ENCODE measurements around the gene HHIPL1. TPM values are rescaled to one million over a fixed set of nuclear protein-coding genes. Genes with fewer than 3 reads are reported as not detected.
"Not testable (repeated sequence)": the region's sequence is repeated elsewhere in the genome, so short reads cannot be mapped to it uniquely, and the experiment has no call there.

HHIPL1 gene
- total RNA-seq, 4 donors from 2014 or later, result 2.6 to 3.9 (median 3.1) TPM

DNA sequence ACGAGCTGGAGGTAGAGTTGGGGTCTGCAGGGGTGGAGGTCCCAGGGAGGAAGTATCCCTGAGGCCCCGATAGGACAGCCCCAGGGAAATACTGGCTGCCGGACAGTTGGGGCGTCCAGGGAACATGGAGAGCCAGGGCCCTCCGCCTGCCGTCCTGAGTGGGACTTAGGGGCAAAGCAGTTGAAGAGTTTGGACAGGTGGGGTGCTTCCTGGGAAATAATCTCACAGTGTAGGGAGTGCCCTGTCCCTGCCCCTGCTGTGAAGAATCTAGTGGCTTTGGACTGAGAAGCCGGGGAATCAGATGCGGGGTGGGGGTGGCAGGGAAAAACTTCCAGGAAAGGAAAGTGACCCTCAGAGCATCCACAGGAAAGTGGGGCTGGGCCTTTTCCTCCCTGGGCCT is 9.8 kb upstream of the HHIPL1 start:
- no peaks in the 10 kb centered on the region for H3K36me3 ChIP-seq
- H3K4me3 ChIP-seq, result no peak overlapping the region
- DNase-seq (ENCODE audit: low spot score in 2 of 2), result no peak
- H3K4me1 ChIP-seq, result no peaks in the 10 kb centered on the region
- no peaks in the 10 kb centered on the region for H3K27me3 ChIP-seq
- H3K9me3 ChIP-seq, result no peaks in the 10 kb centered on the region
- WGBS, 2 donors, result 77 to 82% methylated on average over 8 of the region's 8 CpGs
- TF ChIP-seq EP300 (IDR thresholded peaks at IDR 0.05) (no peak), POLR2A (IDR thresholded peaks at IDR 0.05) (no peak)
- TF ChIP-seq, protein P1, sequence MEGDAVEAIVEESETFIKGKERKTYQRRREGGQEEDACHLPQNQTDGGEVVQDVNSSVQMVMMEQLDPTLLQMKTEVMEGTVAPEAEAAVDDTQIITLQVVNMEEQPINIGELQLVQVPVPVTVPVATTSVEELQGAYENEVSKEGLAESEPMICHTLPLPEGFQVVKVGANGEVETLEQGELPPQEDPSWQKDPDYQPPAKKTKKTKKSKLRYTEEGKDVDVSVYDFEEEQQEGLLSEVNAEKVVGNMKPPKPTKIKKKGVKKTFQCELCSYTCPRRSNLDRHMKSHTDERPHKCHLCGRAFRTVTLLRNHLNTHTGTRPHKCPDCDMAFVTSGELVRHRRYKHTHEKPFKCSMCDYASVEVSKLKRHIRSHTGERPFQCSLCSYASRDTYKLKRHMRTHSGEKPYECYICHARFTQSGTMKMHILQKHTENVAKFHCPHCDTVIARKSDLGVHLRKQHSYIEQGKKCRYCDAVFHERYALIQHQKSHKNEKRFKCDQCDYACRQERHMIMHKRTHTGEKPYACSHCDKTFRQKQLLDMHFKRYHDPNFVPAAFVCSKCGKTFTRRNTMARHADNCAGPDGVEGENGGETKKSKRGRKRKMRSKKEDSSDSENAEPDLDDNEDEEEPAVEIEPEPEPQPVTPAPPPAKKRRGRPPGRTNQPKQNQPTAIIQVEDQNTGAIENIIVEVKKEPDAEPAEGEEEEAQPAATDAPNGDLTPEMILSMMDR (IDR thresholded peaks at IDR 0.05), result no peak
- H3K27ac ChIP-seq, result no peak overlapping the region

DNA sequence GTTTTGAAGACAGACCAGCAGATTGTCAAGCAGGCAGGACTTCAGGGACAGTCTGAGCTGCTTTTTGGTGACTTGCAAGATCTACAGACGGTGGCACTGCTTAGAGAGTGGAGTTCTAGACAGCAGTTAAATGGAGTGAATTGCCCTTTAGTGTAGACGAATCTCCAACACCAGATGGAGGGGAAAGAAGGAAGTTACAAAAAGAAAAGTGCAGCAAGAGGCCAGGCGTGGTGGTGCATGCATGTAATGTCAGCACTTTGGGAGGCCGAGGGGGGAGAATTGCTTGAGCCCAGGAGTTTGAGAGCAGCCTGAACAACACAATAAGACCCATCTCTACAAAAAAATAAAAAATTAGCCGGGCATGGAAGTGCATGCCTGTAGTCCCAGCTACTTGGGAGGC is 8.4 kb upstream of the HHIPL1 start:
- Histone ChIP-seq H3K36me3 (no peaks in the 10 kb centered on the region), H3K9me3 (no peaks in the 10 kb centered on the region), H3K4me1 (no peaks in the 10 kb centered on the region), H3K4me3 (no peak overlapping the region), H3K27me3 (no peaks in the 10 kb centered on the region), H3K27ac (no peak overlapping the region)
- 71 to 80% methylated on average over 5 of the region's 5 CpGs for WGBS, 2 donors
- TF ChIP-seq POLR2A (IDR thresholded peaks at IDR 0.05), result no peak
- TF ChIP-seq, protein P1 (IDR thresholded peaks at IDR 0.05), result no peak
- no peak for TF ChIP-seq EP300 (IDR thresholded peaks at IDR 0.05)
- no peak for DNase-seq (ENCODE audit: low spot score in 2 of 2)

DNA sequence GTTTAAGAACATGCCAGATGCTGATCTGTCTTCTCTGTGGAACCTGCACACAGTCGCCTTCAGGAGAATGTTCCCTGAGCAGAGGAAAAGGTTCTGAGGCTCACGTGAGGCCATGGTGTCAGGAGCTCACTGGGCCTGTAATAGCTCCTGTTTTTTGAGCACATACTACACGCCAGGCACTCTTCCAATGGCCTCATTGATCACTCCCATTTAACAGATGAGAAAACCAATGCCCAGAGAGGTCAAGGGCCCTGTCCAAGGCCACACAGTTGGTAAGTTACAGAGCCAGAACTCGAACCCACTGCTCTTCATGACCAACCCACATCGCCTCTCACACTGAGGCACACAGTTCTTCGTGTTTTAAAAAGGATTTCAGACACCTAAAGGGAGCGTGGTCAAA is 7.3 kb upstream of the HHIPL1 start:
- no peaks in the 10 kb centered on the region for H3K36me3 ChIP-seq
- TF ChIP-seq EP300 (IDR thresholded peaks at IDR 0.05) (no peak), POLR2A (IDR thresholded peaks at IDR 0.05) (no peak)
- TF ChIP-seq, protein P1 (IDR thresholded peaks at IDR 0.05), result no peak
- H3K4me1 ChIP-seq, result no peaks in the 10 kb centered on the region
- no peak overlapping the region for H3K27ac ChIP-seq
- 83 to 96% methylated on average over 7 of the region's 7 CpGs for WGBS, 2 donors
- H3K4me3 ChIP-seq, result no peak overlapping the region
- H3K9me3 ChIP-seq, result no peaks in the 10 kb centered on the region
- DNase-seq (ENCODE audit: low spot score in 2 of 2), result no peak
- H3K27me3 ChIP-seq, result no peaks in the 10 kb centered on the region

DNA sequence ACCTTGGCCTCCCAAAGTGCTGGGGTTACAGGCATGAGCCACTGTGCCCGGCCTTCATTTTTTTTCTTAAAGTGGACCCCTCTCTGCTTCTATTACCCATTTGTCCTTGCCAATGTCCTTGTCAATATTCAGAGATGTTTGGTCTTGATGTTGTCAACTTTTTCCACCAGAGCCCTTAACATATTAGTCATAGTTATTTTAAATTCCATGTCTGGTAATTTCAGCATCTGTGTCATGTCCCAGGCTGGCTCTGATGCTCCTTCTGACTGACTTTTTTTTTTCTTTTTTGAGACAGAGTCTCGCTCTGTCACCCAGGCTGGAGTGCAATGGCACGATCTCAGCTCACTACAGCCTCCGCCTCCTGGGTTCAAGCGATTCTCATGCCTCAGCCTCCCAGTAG is 2.2 kb upstream of the HHIPL1 start:
- not testable (repeated sequence) for DNase-seq (ENCODE audit: low spot score in 2 of 2); H3K27ac ChIP-seq; H3K9me3 ChIP-seq; H3K36me3 ChIP-seq; H3K4me3 ChIP-seq
- Histone ChIP-seq H3K4me1 (peaks cover 0 to 15% (median 4%) of the 10 kb centered on the region in 4 donors), H3K27me3 (peaks cover 0 to 16% of the 10 kb centered on the region in 2 donors)
- WGBS, 2 donors, result 87 to 94% methylated on average over 5 of the region's 5 CpGs

DNA sequence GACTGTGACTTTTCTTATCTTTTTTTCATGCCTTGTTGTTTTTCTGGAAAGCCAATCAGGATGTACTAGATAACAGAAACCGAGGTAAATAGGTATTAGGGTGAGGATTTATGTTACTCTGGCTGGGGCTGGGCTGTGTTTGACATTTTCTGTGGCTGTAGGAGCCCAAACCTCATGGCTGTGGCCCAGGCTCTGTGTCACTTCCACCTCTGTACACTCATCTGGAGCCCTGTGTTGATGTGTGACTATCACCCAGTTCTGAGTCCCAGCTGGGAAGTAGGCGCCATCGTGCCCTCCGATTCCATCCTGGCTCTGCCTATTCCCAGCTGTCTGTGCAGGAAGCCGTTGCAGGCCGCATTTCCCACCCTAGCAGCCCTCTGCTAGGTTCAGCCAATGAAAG is 1.6 kb upstream of the HHIPL1 start:
- no peaks in the 10 kb centered on the region for H3K9me3 ChIP-seq
- TF ChIP-seq POLR2A (IDR thresholded peaks at IDR 0.05), result no peak
- TF ChIP-seq EP300 (IDR thresholded peaks at IDR 0.05), result no peak
- TF ChIP-seq, protein P1 (IDR thresholded peaks at IDR 0.05), result no peak
- H3K4me1 ChIP-seq, result peaks cover 0 to 15% (median 4%) of the 10 kb centered on the region in 4 donors
- WGBS, 2 donors, result 66 to 71% methylated on average over 6 of the region's 6 CpGs
- no peak overlapping the region for H3K4me3 ChIP-seq
- H3K27ac ChIP-seq, result no peak overlapping the region
- H3K36me3 ChIP-seq, result no peaks in the 10 kb centered on the region
- no peak for DNase-seq (ENCODE audit: low spot score in 2 of 2)
- H3K27me3 ChIP-seq, result peaks cover 0 to 16% of the 10 kb centered on the region in 2 donors

DNA sequence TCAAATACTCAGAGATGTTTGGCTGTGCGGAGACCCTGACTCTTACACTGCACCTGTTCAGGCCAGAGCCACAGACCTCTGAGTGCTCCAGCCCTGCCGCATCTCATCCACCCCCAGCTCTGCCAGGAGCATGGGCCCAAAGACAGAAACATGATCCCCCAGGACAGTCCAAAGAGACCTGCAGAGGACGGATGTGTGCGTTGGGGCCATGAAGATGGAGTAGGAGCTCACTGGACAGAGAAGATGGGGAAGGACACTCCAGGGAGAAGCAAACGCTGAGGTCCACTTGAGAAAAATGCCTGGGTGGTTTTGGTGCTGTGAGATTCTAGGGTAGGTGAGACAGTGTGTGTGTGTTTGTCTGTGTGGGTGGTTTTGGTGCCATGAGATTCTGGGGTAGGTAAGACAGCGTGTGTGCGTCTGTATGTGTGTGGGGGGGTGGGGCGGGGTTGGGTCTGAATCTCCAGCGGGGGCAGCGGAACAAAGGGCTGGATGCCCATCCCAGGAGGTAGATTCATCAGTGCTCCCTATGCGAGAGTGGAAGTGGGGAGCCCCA is 818 bp upstream of the HHIPL1 start:
- peaks cover 0 to 15% (median 4%) of the 10 kb centered on the region in 4 donors for H3K4me1 ChIP-seq
- H3K4me3 ChIP-seq, result no peak overlapping the region
- 89 to 91% methylated on average over 11 of the region's 11 CpGs for WGBS, 2 donors

More for the DNA sequence above, 818 bp upstream of the HHIPL1 start:
- DNase-seq (ENCODE audit: low spot score in 2 of 2), result no peak
- Histone ChIP-seq H3K36me3 (no peaks in the 10 kb centered on the region), H3K9me3 (no peaks in the 10 kb centered on the region), H3K27me3 (peaks cover 0 to 16% of the 10 kb centered on the region in 2 donors), H3K27ac (no peak overlapping the region)
- TF ChIP-seq POLR2A (IDR thresholded peaks at IDR 0.05), result no peak
- TF ChIP-seq, protein P1 (IDR thresholded peaks at IDR 0.05), result no peak
- TF ChIP-seq EP300 (IDR thresholded peaks at IDR 0.05), result no peak

Measured in tibial nerve (tissue), 4 donors.